ENCODE results near the gene HARS1.
"Not testable (repeated sequence)": the region's sequence is repeated elsewhere in the genome, so short reads cannot be mapped to it uniquely, and the experiment has no call there.

The HARS1 gene

DNA sequence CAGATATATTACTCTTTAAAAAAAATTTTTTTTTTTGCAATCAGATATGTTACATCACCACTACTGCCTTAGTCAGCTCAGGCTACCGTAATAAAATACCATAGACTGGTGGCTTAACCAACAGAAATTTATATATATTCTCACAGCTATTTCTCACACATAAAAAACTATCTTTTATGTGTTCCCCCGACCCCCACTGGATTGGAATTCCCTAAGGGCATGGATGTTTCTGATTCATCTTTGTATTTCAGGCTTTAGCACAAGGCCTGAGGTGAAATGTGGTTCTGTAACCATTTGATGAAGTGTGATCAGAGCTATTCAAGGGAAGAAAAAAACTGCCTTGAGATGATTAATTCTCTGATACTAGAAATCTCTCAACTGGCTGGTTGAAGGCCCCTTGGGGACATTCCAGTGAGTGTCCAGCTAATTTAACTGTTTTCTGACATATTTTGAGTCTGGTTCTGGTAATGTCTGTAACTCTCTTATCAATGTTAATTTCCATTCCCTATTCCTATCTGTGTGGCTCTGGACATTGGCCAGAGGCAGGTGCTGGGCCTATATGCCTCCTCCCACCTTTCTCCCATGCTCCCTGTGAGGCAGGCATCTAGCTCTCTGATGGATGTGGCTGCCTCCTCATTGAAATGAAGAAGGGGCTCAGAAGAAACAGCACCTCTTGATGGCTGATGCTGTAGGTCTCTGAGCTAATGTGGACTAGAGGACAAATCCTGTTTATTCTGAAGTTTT, 60.7 kb downstream of the HARS1 start:
- TF ChIP-seq, protein P1, sequence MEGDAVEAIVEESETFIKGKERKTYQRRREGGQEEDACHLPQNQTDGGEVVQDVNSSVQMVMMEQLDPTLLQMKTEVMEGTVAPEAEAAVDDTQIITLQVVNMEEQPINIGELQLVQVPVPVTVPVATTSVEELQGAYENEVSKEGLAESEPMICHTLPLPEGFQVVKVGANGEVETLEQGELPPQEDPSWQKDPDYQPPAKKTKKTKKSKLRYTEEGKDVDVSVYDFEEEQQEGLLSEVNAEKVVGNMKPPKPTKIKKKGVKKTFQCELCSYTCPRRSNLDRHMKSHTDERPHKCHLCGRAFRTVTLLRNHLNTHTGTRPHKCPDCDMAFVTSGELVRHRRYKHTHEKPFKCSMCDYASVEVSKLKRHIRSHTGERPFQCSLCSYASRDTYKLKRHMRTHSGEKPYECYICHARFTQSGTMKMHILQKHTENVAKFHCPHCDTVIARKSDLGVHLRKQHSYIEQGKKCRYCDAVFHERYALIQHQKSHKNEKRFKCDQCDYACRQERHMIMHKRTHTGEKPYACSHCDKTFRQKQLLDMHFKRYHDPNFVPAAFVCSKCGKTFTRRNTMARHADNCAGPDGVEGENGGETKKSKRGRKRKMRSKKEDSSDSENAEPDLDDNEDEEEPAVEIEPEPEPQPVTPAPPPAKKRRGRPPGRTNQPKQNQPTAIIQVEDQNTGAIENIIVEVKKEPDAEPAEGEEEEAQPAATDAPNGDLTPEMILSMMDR (conservative IDR thresholded peaks at IDR 0.05; ENCODE audit: low read depth): no peak
- H3K27ac ChIP-seq: no peak overlapping the region
- CTCF ChIA-PET: interaction anchor here (0.8 to 1.6 kb wide), 3 partner anchors 9 to 34 kb away, joined by 3 to 7 read pairs (median 3); partner anchors contain the start of gene TMCO6
- no peak for DNase-seq (ENCODE audit: low spot score)
- POLR2A ChIA-PET (ENCODE audit: low non-redundant PET): interaction anchor here (0.6 to 1.1 kb wide), 2 partner anchors 17 to 102 kb away, joined by 3 read pairs; partner anchors contain the start of gene IK

DNA sequence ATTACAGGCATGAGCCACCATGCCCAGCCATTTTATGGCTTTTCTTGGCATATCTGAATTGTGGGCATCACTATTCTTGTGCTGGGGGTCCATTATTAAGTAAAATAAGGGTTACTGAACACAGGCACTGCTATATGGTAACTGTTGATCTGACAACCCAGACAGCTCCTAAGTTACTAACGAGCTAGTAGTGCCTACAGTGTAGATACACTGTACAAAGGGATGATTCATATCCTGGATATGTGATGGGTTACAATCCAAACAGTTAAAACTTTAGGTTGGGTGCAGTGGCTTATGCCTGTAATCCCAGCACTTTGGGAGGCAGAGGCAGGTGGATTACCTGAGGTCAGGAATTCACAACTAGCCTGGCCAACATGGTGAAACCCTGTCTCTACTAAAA, 62.5 kb downstream of the HARS1 start:
- DNase-seq (ENCODE audit: low spot score): no peak
- TF ChIP-seq, protein P1 (conservative IDR thresholded peaks at IDR 0.05; ENCODE audit: low read depth): no peak
- ChIA-PET CTCF (interaction anchor here (0.6 to 0.7 kb wide), 2 partner anchors 79 to 433 kb away, joined by 3 to 4 read pairs; no protein-coding TSS in a partner anchor), POLR2A (ENCODE audit: low non-redundant PET) (no interaction called here)
- no peak overlapping the region for H3K27ac ChIP-seq

DNA sequence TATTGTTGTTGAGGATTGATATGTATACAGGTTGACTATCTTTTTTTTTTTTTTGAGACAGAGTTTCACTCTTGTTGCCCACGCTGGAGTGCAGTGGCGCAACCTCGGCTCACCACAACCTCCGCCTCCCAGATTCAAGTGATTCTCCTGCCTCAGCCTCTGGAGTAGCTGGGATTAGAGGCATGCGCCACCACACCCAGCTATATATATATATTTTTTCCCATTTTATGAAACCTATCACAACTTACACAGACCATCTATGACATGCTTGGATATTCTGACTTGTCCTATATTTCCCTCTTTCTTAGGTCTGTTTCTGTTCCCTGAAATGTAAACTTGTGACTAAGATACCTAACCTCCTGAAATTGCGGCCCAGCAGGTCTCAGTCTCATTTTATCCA, 63.2 kb downstream of the HARS1 start:
- POLR2A ChIA-PET (ENCODE audit: low non-redundant PET): no interaction called here
- CTCF ChIA-PET: interaction anchor here (0.7 kb wide), 1 partner anchor 433 kb away, joined by 4 read pairs; no protein-coding TSS in a partner anchor
- TF ChIP-seq, protein P1 (conservative IDR thresholded peaks at IDR 0.05; ENCODE audit: low read depth): no peak
- H3K27ac ChIP-seq: no peak overlapping the region
- DNase-seq (ENCODE audit: low spot score): no peak

DNA sequence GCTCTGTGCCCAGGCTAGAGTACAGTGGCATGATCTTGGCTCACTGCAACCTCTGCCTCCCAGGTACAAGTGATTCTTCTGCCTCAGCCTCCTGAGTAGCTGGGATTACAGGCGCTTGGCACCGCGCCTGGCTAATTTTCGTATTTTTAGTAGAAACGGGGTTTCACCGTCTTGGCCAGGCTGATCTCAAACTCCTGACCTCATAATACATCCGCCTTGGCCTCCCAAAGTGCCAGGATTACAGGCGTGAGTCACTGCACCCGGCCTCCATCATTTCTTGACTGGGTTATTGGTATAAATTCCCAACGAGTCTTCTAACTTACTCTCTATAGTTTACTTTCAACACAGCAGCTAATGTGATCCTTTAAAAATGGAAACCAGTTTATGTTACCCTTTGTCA, 66.3 kb downstream of the HARS1 start:
- CTCF ChIA-PET: interaction anchor here (0.5 to 0.7 kb wide), 3 partner anchors 10 to 19 kb away, joined by 3 to 4 read pairs (median 4); no protein-coding TSS in a partner anchor
- POLR2A ChIA-PET (ENCODE audit: low non-redundant PET); H3K27ac ChIP-seq; DNase-seq (ENCODE audit: low spot score): not testable (repeated sequence)
